Measurements from ENCODE around the gene STARD10. TPM values are rescaled to one million over a fixed set of nuclear protein-coding genes. Genes with fewer than 3 reads are reported as not detected.

STARD10 gene
- total RNA-seq, 1 experiment from 2014 or later = 58.4 TPM

DNA sequence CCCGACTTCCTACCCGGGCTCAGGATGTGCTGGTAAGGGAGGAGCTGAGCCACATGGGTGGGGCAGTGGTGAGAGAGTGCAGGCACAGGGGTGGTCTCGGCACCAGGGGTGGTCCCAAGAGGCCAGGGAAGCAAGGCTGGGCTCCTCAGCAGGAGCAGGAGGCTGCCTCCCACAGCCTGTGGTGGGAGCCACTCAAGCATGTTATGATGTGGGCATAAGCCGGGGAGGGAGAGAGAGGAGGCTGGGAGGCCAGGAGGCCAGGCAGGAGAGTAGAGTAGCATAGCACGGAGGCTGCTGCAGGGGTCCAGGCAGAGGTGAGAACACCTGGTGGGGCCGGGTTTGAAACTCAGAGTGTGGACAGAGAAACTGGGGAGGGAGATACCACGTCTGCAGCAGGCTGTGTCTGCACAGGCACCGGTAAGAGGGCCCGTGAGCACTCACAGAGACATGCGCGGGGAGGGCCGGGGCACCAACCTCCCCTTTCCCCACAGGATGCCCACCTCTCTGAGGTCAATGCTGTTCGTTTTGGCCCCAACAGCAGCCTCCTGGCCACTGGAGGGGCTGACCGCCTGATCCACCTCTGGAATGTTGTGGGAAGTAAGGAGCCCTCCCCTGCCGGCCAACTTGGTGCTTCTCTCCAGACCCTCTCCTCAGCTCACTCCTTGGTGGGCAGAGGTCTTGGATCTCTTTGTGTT lies 31.1 kb upstream of the STARD10 start:
- Histone ChIP-seq H2AFZ (ENCODE audit: low read depth, low read length, poor library complexity, severe bottlenecking) (no peak overlapping the region), H3K4me2 (ENCODE audit: low read length) (no peak overlapping the region), H3K9me2 (ENCODE audit: insufficient read depth) (no peaks in the 10 kb centered on the region), H3K27ac (ENCODE audit: low read depth, low read length) (no peak overlapping the region), H3K79me2 (ENCODE audit: insufficient read depth, low read length) (no peaks in the 10 kb centered on the region), H3K4me3 (replicated peaks in 1 of 2; ENCODE audit: low read depth in 1 of 2, low read length in 2 of 2) (no peak overlapping the region), H4K20me1 (ENCODE audit: insufficient read depth) (no peaks in the 10 kb centered on the region), H3K27me3 (ENCODE audit: insufficient read depth, low read length) (no peaks in the 10 kb centered on the region), H3K4me1 (ENCODE audit: control insufficient read depth in 1 of 2, insufficient read depth in 2 of 2, low read length in 2 of 2) (peaks cover 7 to 19% of the 10 kb centered on the region in 2 experiments), H3K9ac (ENCODE audit: low read length) (no peak overlapping the region), H3K36me3 (ENCODE audit: control insufficient read depth in 1 of 2, insufficient read depth in 2 of 2, low read length in 2 of 2) (no peaks in the 10 kb centered on the region), H3K9me3 (ENCODE audit: control insufficient read depth in 1 of 2, insufficient read depth in 1 of 2, low read depth in 1 of 2, low read length in 2 of 2) (no peaks in the 10 kb centered on the region)
- CTCF ChIA-PET = no interaction called here
- BruUV-seq (replicated peaks) = no TSS peak
- ATAC-seq = no peak
- intact Hi-C loops (cut with micrococcal nuclease) = no loop called here
- RAD21 ChIA-PET (ENCODE audit: low non-redundant PET in 1 of 2, low total read pairs in 2 of 2, uncharacterized antibody in 2 of 2, unreplicated experiment in 2 of 2) = no interaction called here
- DNase-seq (ENCODE audit: low read depth, low spot score) = no peak
- TF ChIP-seq FOSL1 (IDR thresholded peaks at IDR 0.05; ENCODE audit: low read depth) (no peak), RAD21 (IDR thresholded peaks at IDR 0.05; ENCODE audit: low read depth) (no peak), POLR2A (IDR thresholded peaks at IDR 0.05; ENCODE audit: borderline replicate concordance, extremely low read depth, insufficient read depth, insufficient read length) (no peak), SRF (IDR thresholded peaks at IDR 0.05; ENCODE audit: low read depth) (no peak), EZH2phosphoT487 (IDR thresholded peaks at IDR 0.05; ENCODE audit: borderline replicate concordance) (no peak), EGR1 (IDR thresholded peaks at IDR 0.05; ENCODE audit: low read depth) (no peak), YY1 (IDR thresholded peaks at IDR 0.05; ENCODE audit: extremely low read depth, insufficient replicate concordance, low read depth, low read length) (no peak), JUND (IDR thresholded peaks at IDR 0.05) (no peak), POLR2AphosphoS5 (IDR thresholded peaks at IDR 0.05; ENCODE audit: low read depth, low read length) (no peak), ZNF274 (IDR thresholded peaks at IDR 0.05; ENCODE audit: low read depth, low read length) (no peak), ELF1 (IDR thresholded peaks at IDR 0.05; ENCODE audit: borderline replicate concordance, low read depth) (no peak), EZH2 (IDR thresholded peaks at IDR 0.05) (no peak)
- TF ChIP-seq, protein P1, sequence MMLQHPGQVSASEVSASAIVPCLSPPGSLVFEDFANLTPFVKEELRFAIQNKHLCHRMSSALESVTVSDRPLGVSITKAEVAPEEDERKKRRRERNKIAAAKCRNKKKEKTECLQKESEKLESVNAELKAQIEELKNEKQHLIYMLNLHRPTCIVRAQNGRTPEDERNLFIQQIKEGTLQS (IDR thresholded peaks at IDR 0.05) = no peak
- TF ChIP-seq, protein P2, sequence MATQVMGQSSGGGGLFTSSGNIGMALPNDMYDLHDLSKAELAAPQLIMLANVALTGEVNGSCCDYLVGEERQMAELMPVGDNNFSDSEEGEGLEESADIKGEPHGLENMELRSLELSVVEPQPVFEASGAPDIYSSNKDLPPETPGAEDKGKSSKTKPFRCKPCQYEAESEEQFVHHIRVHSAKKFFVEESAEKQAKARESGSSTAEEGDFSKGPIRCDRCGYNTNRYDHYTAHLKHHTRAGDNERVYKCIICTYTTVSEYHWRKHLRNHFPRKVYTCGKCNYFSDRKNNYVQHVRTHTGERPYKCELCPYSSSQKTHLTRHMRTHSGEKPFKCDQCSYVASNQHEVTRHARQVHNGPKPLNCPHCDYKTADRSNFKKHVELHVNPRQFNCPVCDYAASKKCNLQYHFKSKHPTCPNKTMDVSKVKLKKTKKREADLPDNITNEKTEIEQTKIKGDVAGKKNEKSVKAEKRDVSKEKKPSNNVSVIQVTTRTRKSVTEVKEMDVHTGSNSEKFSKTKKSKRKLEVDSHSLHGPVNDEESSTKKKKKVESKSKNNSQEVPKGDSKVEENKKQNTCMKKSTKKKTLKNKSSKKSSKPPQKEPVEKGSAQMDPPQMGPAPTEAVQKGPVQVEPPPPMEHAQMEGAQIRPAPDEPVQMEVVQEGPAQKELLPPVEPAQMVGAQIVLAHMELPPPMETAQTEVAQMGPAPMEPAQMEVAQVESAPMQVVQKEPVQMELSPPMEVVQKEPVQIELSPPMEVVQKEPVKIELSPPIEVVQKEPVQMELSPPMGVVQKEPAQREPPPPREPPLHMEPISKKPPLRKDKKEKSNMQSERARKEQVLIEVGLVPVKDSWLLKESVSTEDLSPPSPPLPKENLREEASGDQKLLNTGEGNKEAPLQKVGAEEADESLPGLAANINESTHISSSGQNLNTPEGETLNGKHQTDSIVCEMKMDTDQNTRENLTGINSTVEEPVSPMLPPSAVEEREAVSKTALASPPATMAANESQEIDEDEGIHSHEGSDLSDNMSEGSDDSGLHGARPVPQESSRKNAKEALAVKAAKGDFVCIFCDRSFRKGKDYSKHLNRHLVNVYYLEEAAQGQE (IDR thresholded peaks at IDR 0.05; ENCODE audit: low read depth) = no peak
- POLR2A ChIA-PET = no interaction called here

Data from HCT116 (cell line).